Colonic mucosa (tissue), 4 donors: ENCODE data around the gene ESAM. TPM values are rescaled to one million over a fixed set of nuclear protein-coding genes. Genes with fewer than 3 reads are reported as not detected.

ENCODE experiments used
- DNase-seq: peaks from one replicate; pipeline ENCODE4 v3.0.0-alpha.2; 2020
- H3K27ac ChIP-seq: fragments of 200-600 bp; one replicate; pipeline ENCODE4 v1.8.0; 2021
- H3K27me3 ChIP-seq: fragments of 200-600 bp; one replicate; pipeline ENCODE4 v1.8.0; 2021
- H3K36me3 ChIP-seq: fragments of 200-600 bp; one replicate; pipeline ENCODE4 v1.8.0; 2021
- H3K4me1 ChIP-seq: fragments of 200-600 bp; one replicate; pipeline ENCODE4 v1.8.0; 2021; ENCODE audit warnings: mild to moderate bottlenecking
- H3K4me3 ChIP-seq: fragments of 200-600 bp; one replicate; pipeline ENCODE4 v1.8.0; 2021
- H3K9ac ChIP-seq, 2 donors: one replicate each; pipeline ENCODE4 v1.7.0; 2013; ENCODE audit warnings: control low read depth in 2 of 2, low read depth in 2 of 2, low read length in 2 of 2
- H3K9me3 ChIP-seq: fragments of 200-600 bp; one replicate; pipeline ENCODE4 v1.8.0; 2021
- CTCF ChIP-seq: fragments of 200-600 bp; IDR thresholded peaks from one replicate; pipeline ENCODE4 v1.8.0; 2022; ENCODE audit warnings: antibody characterized with exemption, mild to moderate bottlenecking
- intact Hi-C: fragments of 100-400 bp; cut with DNase I; formaldehyde crosslinking; loops from one replicate; pipeline ENCODE4 v1.14.1; 2022
- total RNA-seq, 2 donors: library from RNA; stranded (reverse); fragmentation: NEBNext Ultra II Directional in 1 of 2; extraction: Animal tissue kit (Norgen Biotek cat#: 25700) in 1 of 2; gene quantifications; one replicate each; pipeline ENCODE4 v1.2.1, GENCODE V29; 2021
- donor health status: healthy.
- donor health status: DM: no; HTN: no; CAD: no.
- donor health status: DM: no; HTN: no; CAD: no.

The ESAM gene
- total RNA-seq, 2 donors from 2014 or later: 10.4 to 15.7 TPM

- Histone ChIP-seq H3K9me3 (no peaks in the 10 kb centered on the region), H3K27me3 (no peaks in the 10 kb centered on the region), H3K27ac (peak overlapping the region; percentile 13), H3K36me3 (no peaks in the 10 kb centered on the region), H3K4me3 (no peak overlapping the region), H3K4me1 (no peaks in the 10 kb centered on the region), H3K9ac (no peak overlapping the region)
- intact Hi-C loops: loop anchor here (10.0 kb wide), 1 partner anchor 65 kb away; no protein-coding TSS in a partner anchor
- no peak for TF ChIP-seq CTCF
- DNase-seq: no peak
Measured at GRCh38 chr11:124769806-124770774, 8.0 kb upstream of the ESAM start.

- no peaks in the 10 kb centered on the region for H3K4me1 ChIP-seq
- no peaks in the 10 kb centered on the region for H3K36me3 ChIP-seq
- peak overlapping the region; percentile 13 for H3K27ac ChIP-seq
- no peak for TF ChIP-seq CTCF
- H3K27me3 ChIP-seq: no peaks in the 10 kb centered on the region
- H3K9ac ChIP-seq: peak overlapping the region in 1 of 2 donors; percentile 43
- H3K9me3 ChIP-seq: no peaks in the 10 kb centered on the region
- intact Hi-C loops: loop anchor here (10.0 kb wide), 1 partner anchor 66 kb away; no protein-coding TSS in a partner anchor
- H3K4me3 ChIP-seq: no peak overlapping the region
- DNase-seq: peak; percentile 74
Measured at GRCh38 chr11:124768914-124769313, 6.8 kb upstream of the ESAM start.

GRCh38 chr11:124766156-124766555 is 4.1 kb upstream of the ESAM start:
- no peak for TF ChIP-seq CTCF
- H3K4me1 ChIP-seq: no peaks in the 10 kb centered on the region
- no peaks in the 10 kb centered on the region for H3K36me3 ChIP-seq
- no peak overlapping the region for H3K27ac ChIP-seq
- no peaks in the 10 kb centered on the region for H3K27me3 ChIP-seq
- H3K4me3 ChIP-seq: no peak overlapping the region
- H3K9me3 ChIP-seq: no peaks in the 10 kb centered on the region
- H3K9ac ChIP-seq: no peak overlapping the region
- intact Hi-C loops: loop anchor here (10.0 kb wide), 1 partner anchor 69 kb away; no protein-coding TSS in a partner anchor
- no peak for DNase-seq

GRCh38 chr11:124763156-124763947 is 1.3 kb upstream of the ESAM start:
- Histone ChIP-seq H3K9me3 (no peaks in the 10 kb centered on the region), H3K36me3 (no peaks in the 10 kb centered on the region), H3K9ac (peak overlapping the region; percentile 64 to 90), H3K27ac (peak overlapping the region; percentile 77), H3K4me1 (peaks cover 7% of the 10 kb centered on the region), H3K27me3 (peaks cover 19% of the 10 kb centered on the region), H3K4me3 (peak overlapping the region; percentile 59)
- DNase-seq: peak; percentile 94
- intact Hi-C loops: loop anchor here (2.0 to 10.0 kb wide), 2 partner anchors 71 to 95 kb away; no protein-coding TSS in a partner anchor
- peak; percentile 80 for TF ChIP-seq CTCF

- no peaks in the 10 kb centered on the region for H3K36me3 ChIP-seq
- intact Hi-C loops: loop anchor here (2.0 to 10.0 kb wide), 2 partner anchors 72 to 94 kb away; no protein-coding TSS in a partner anchor
- peaks cover 19% of the 10 kb centered on the region for H3K27me3 ChIP-seq
- H3K4me1 ChIP-seq: peaks cover 7% of the 10 kb centered on the region
- peak overlapping the region; percentile 77 for H3K27ac ChIP-seq
- no peaks in the 10 kb centered on the region for H3K9me3 ChIP-seq
- no peak for TF ChIP-seq CTCF
- peak; percentile 56 for DNase-seq
- H3K9ac ChIP-seq: peak overlapping the region; percentile 64 to 90
- H3K4me3 ChIP-seq: peak overlapping the region; percentile 59
Measured at GRCh38 chr11:124762624-124763155, 600 bp upstream of the ESAM start.
